B cell (primary cell): ENCODE data around the gene MYPOP. TPM values are rescaled to one million over a fixed set of nuclear protein-coding genes. Genes with fewer than 3 reads are reported as not detected.

Experiments
- ATAC-seq: fragments of 200-7000 bp; cut with Tn5 transposase; one replicate; pipeline ENCODE4 v1.10.0; 2021; ENCODE audit warnings: low read depth, mild to moderate bottlenecking, moderate number of reproducible peaks, moderate library complexity
- CTCF ChIA-PET: fragments of 350-600 bp; sonication (Branson Sonifier 250); formaldehyde crosslinking; loops from one replicate; lab custom pipeline; 2021; ENCODE audit warnings: antibody characterized with exemption, inconsistent platforms; lab: Charles Lee
- POLR2A ChIA-PET: fragments of 350-600 bp; sonication (Branson Sonifier 250); formaldehyde crosslinking; loops from one replicate; lab custom pipeline; 2021; ENCODE audit warnings: antibody characterized with exemption; lab: Charles Lee
- DNase-seq: peaks from one replicate; pipeline ENCODE4 v3.0.0; 2013
- H2AFZ ChIP-seq: 2 replicates; pipeline ENCODE4 v1.6.1; 2012; ENCODE audit warnings: mild to moderate bottlenecking, low read depth, low read length; ENCODE audit not compliant: insufficient read depth, poor library complexity, severe bottlenecking
- H3K27ac ChIP-seq, 2 donors: 1 replicate in 1 of 2; 2 replicates in 1 of 2; pipeline ENCODE4 v1.5.1; 2012 to 2013; ENCODE audit warnings: low read length in 2 of 2, mild to moderate bottlenecking in 2 of 2, moderate library complexity in 1 of 2
- H3K27me3 ChIP-seq, 4 experiments: fragments of 200-600 bp in 1 of 4; sonication (generic) in 1 of 4; replicated peaks in 1 of 4; 1 replicate in 2 of 4; 2 replicates in 2 of 4; pipeline versions ENCODE4 v1.6.1 to v1.7.0; 2013 to 2016; ENCODE audit warnings: low read length in 3 of 4, mild to moderate bottlenecking in 2 of 4, mixed read lengths in 1 of 4, moderate library complexity in 1 of 4; ENCODE audit not compliant: insufficient read depth in 4 of 4, control insufficient read depth in 3 of 4; ENCODE audit errors: control extremely low read depth in 1 of 4
- H3K36me3 ChIP-seq, 2 experiments: replicated peaks in 1 of 2; 1 replicate in 1 of 2; 2 replicates in 1 of 2; pipeline versions ENCODE4 v1.6.1 to v1.7.1; 2013; ENCODE audit warnings: low read length in 1 of 2; ENCODE audit not compliant: insufficient read depth in 2 of 2, control insufficient read depth in 1 of 2; ENCODE audit errors: control extremely low read depth in 1 of 2, extremely low read depth in 1 of 2
- H3K4me1 ChIP-seq, 2 donors: fragments of 200-600 bp in 1 of 2; sonication (generic) in 1 of 2; 1 replicate in 1 of 2; 2 replicates in 1 of 2; pipeline versions ENCODE4 v1.5.1 to v1.6.1; 2013 to 2017; ENCODE audit warnings: low read length in 2 of 2; ENCODE audit not compliant: control insufficient read depth in 2 of 2, insufficient read depth in 2 of 2
- H3K4me2 ChIP-seq: replicated peaks from 2 replicates; pipeline ENCODE3; 2012; ENCODE audit warnings: mild to moderate bottlenecking, low read depth, low read length; ENCODE audit not compliant: poor library complexity, severe bottlenecking
- H3K4me3 ChIP-seq, 5 experiments: fragments of 200-600 bp in 1 of 5; sonication (generic) in 1 of 5; 1 replicate in 3 of 5; 2 replicates in 2 of 5; pipeline versions ENCODE4 v1.5.1 to v1.7.0; 2011 to 2016; ENCODE audit warnings: low read length in 4 of 5, mild to moderate bottlenecking in 4 of 5, low read depth in 2 of 5, control low read depth in 1 of 5, moderate library complexity in 1 of 5; ENCODE audit not compliant: insufficient read depth in 1 of 5; ENCODE audit errors: control extremely low read depth in 1 of 5, extremely low read depth in 1 of 5
- H3K79me2 ChIP-seq: fragments of 200-600 bp; sonication (generic); one replicate; pipeline ENCODE4 v1.6.0; 2016; ENCODE audit warnings: low read length; ENCODE audit not compliant: control insufficient read depth, insufficient read depth
- H3K9ac ChIP-seq: fragments of 200-600 bp; sonication (generic); 2 replicates; pipeline ENCODE4 v1.6.1; 2017; ENCODE audit warnings: mild to moderate bottlenecking, low read length, moderate library complexity
- H3K9me3 ChIP-seq, 3 donors: one replicate each; pipeline versions ENCODE4 v1.6.1 to v1.7.1; 2013; ENCODE audit warnings: low read length in 2 of 3; ENCODE audit not compliant: control insufficient read depth in 2 of 3, insufficient read depth in 1 of 3; ENCODE audit errors: control extremely low read depth in 1 of 3
- H4K20me1 ChIP-seq: 2 replicates; pipeline ENCODE4 v1.6.0; 2012; ENCODE audit warnings: mild to moderate bottlenecking, low read length; ENCODE audit not compliant: insufficient read depth, control insufficient read depth, poor library complexity, severe bottlenecking
- H3K27ac Mint-ChIP-seq: one replicate; pipeline ENCODE4 v1.8.0; 2021; ENCODE audit warnings: mixed read lengths
- H3K27me3 Mint-ChIP-seq: one replicate; pipeline ENCODE4 v1.8.0; 2021; ENCODE audit warnings: mixed read lengths
- H3K4me1 Mint-ChIP-seq: one replicate; pipeline ENCODE4 v1.8.0; 2021; ENCODE audit warnings: mixed read lengths
- H3K4me3 Mint-ChIP-seq: one replicate; pipeline ENCODE4 v1.8.0; 2021; ENCODE audit warnings: mixed read lengths
- H3K9me3 Mint-ChIP-seq: one replicate; pipeline ENCODE4 v1.8.0; 2022; ENCODE audit warnings: mixed read lengths; ENCODE audit not compliant: insufficient read depth
- EZH2 ChIP-seq: IDR thresholded peaks from 2 replicates; pipeline ENCODE4 v1.6.1; 2012; ENCODE audit warnings: borderline replicate concordance, low read depth, mild to moderate bottlenecking, moderate library complexity, low read length; ENCODE audit not compliant: insufficient read depth, poor library complexity, severe bottlenecking
- WGBS: methylation state at CpG from one replicate; pipeline ENCODE4 v1.1.5; 2013; ENCODE audit warnings: missing lambda C conversion rate; ENCODE audit not compliant: insufficient coverage; 5-methylcytosine and 5-hydroxymethylcytosine counted together
- intact Hi-C: fragments of 100-400 bp; cut with micrococcal nuclease; formaldehyde crosslinking; loops from one replicate; pipeline ENCODE4 v1.10.0; 2022
- polyA plus RNA-seq: library from polyadenylated mRNA; depleted of rRNA; stranded (reverse); fragments of >200 nt; gene quantifications from 2 replicates; pipeline ENCODE4 v1.2.3, GENCODE V29; 2012
- total RNA-seq, 2 donors: library from RNA; stranded (reverse); fragments of 120-200 nt in 1 of 2; gene quantifications; 1 replicate in 1 of 2; 2 replicates in 1 of 2; pipeline versions ENCODE4 v1.2.3 to v1.2.4, GENCODE V29; 2013 to 2022
- TF ChIP-seq, protein P1 (sequence below): fragments of 200-600 bp; IDR thresholded peaks from one replicate; pipeline ENCODE4 v1.8.0; 2022; ENCODE audit warnings: antibody characterized with exemption, mild to moderate bottlenecking

Gene MYPOP
- total and polyA plus RNA-seq, 2 donors (not counting 1 experiment from before 2014, with no cell fraction given) = 5.7 to 12.1 TPM

DNA sequence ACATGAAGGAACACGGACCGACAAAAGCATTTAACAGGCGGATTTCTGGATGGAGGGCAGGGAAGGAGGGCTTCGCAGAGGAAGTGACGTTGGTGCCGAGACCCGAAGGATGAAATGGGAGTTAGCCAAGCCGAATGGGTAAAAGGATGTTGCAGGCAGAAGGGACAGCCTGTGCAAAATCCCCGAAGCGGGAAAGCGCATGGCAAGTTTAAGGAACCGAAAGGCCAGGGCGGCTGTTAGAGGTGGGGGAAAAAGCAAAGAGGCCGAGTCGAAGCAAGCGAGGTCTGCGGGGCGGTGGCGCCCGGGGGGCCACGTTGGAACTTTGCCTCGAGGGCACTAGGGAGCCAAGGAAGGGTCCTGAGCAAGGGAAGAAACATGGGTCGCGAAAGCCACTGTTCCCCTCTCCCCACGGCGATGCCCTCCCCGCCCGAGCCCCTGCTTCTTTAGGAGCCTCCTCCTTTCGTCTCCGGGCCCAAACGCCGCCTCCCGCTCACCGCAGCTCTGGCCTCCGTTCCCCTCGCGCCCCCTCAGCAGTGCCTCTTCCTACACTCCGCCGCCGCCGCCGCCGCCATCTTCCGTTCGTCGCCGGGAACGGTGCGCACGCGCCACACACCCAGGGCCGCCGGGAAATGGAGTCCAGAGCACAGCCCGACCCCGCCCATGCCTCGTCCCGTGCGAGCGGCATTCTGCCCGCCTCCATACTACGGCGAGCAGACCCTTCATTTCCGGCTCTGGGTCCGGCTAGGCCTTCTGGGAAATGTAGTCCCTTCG lies 39.7 kb downstream of the MYPOP start, which contains the start of gene SYMPK:
Gene SYMPK, minus strand, starts transcription at position 584 of the 771 bp plus-strand sequence. CDS start 8,652 bp downstream, outside the sequence.
- no peak for TF ChIP-seq EZH2
- TF ChIP-seq, protein P1, sequence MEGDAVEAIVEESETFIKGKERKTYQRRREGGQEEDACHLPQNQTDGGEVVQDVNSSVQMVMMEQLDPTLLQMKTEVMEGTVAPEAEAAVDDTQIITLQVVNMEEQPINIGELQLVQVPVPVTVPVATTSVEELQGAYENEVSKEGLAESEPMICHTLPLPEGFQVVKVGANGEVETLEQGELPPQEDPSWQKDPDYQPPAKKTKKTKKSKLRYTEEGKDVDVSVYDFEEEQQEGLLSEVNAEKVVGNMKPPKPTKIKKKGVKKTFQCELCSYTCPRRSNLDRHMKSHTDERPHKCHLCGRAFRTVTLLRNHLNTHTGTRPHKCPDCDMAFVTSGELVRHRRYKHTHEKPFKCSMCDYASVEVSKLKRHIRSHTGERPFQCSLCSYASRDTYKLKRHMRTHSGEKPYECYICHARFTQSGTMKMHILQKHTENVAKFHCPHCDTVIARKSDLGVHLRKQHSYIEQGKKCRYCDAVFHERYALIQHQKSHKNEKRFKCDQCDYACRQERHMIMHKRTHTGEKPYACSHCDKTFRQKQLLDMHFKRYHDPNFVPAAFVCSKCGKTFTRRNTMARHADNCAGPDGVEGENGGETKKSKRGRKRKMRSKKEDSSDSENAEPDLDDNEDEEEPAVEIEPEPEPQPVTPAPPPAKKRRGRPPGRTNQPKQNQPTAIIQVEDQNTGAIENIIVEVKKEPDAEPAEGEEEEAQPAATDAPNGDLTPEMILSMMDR = no peak
- peak; percentile 98 for DNase-seq
- Histone ChIP-seq H3K9me3 (peaks cover 0 to 4% (median 0%) of the 10 kb centered on the region in 3 donors), H3K36me3 (peaks cover 0 to 23% of the 10 kb centered on the region in 2 experiments), H4K20me1 (peaks cover 14% of the 10 kb centered on the region), H2AFZ (peak within 1 kb of the TSS; percentile 86), H3K27me3 (peaks cover 0 to 14% (median 6%) of the 10 kb centered on the region in 4 experiments), H3K4me1 (peaks cover 27 to 33% of the 10 kb centered on the region in 2 donors), H3K4me2 (peak within 1 kb of the TSS; percentile 95), H3K27ac (peak within 1 kb of the TSS; percentile 93 to 95), H3K79me2 (peaks cover 45% of the 10 kb centered on the region), H3K4me3 (peak within 1 kb of the TSS; percentile 66 to 87 (median 83)), H3K9ac (peak within 1 kb of the TSS; percentile 77)
- Mint-ChIP-seq H3K4me3 (peak within 1 kb of the TSS; percentile 91), H3K27ac (peak within 1 kb of the TSS; percentile 98), H3K4me1 (peaks cover 34% of the 10 kb centered on the region), H3K9me3 (no peaks in the 10 kb centered on the region), H3K27me3 (peaks cover 10% of the 10 kb centered on the region)
- ChIA-PET CTCF (interaction anchor here (1.0 to 3.0 kb wide), 7 partner anchors 17 to 171 kb away, joined by 3 to 24 read pairs (median 8); partner anchors contain the start of genes IRF2BP1, MYPOP, SIX5 and SNRPD2), POLR2A (interaction anchor here (0.6 to 2.0 kb wide), 8 partner anchors 22 to 170 kb away, joined by 3 to 9 read pairs (median 5); partner anchors contain the start of genes IRF2BP1, MYPOP, QPCTL and SIX5)
- peak; percentile 95 for ATAC-seq
- WGBS = under 1% methylated on average over 65 of the region's 65 CpGs
- intact Hi-C loops = loop anchor here (1.0 to 2.0 kb wide), 10 partner anchors 24 to 988 kb away; partner anchors contain the start of genes AP2S1, CCDC61, DMWD and FBXO46
